GM18508 (cell line): Measurements from ENCODE around the gene ARID2.

ENCODE experiments used
- ATAC-seq: cut with Tn5 transposase; IDR thresholded peaks from one replicate; pipeline ENCODE4 v1.9.1; 2021; ENCODE audit warnings: moderate number of reproducible peaks; ENCODE audit not compliant: insufficient read depth, unreplicated experiment

ARID2 gene

DNA sequence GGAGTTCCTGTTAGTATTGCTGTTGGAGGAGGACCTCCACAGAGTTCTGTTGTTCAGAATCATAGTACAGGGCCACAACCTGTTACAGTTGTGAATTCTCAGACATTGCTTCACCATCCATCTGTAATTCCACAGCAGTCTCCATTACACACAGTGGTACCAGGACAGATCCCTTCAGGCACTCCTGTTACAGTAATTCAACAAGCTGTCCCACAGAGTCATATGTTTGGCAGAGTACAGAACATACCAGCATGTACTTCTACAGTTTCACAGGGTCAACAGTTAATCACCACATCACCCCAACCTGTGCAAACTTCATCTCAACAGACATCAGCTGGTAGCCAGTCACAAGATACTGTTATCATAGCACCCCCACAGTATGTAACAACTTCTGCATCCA lies 120.8 kb downstream of the ARID2 start:
- ATAC-seq: no peak

DNA sequence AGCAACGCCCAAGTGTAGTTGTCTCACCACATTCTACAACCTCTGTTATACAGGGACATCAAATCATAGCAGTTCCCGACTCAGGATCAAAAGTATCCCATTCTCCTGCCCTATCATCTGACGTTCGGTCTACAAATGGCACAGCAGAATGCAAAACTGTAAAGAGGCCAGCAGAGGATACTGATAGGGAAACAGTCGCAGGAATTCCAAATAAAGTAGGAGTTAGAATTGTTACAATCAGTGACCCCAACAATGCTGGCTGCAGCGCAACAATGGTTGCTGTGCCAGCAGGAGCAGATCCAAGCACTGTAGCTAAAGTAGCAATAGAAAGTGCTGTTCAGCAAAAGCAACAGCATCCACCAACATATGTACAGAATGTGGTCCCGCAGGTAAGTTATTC lies 123.0 kb downstream of the ARID2 start:
- ATAC-seq: no peak

DNA sequence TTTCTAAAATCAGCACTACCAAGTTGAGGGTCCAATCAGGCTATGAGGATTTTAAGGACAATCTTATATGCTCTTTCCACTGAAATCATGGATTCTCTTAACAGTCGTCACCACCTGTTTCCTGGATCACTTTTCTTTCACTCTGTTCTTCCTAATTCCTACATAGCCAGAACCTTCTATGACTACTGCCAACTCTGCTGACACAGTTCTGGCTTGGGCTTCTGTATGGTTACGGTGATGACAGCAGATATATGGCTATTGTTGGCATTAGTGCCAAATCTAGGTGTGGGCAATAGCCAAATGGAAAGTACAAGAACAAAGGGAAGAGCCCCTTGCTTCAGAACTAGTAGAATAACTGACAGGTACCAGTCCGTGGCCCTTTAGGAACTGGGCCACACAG lies 124.0 kb downstream of the ARID2 start:
- ATAC-seq: no peak

DNA sequence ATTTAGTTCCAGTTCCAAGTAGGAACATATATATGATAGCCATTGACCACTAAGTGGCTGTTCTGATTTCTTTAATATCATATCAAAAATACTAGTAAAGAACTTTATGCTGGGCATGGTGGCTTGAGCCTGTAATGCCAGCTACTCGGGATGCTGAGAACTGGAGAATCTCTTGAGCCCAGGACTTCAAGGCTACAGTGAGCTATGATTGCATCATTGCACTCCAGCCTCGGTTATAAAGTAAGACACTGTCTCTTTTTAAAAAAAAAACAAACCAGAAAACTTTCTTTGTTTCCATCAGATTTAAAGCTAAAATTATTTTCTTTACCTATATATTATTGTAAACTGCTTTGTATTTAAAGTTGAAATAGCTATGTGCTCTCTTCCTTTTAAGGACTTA lies 133.8 kb downstream of the ARID2 start:
- ATAC-seq: no peak

DNA sequence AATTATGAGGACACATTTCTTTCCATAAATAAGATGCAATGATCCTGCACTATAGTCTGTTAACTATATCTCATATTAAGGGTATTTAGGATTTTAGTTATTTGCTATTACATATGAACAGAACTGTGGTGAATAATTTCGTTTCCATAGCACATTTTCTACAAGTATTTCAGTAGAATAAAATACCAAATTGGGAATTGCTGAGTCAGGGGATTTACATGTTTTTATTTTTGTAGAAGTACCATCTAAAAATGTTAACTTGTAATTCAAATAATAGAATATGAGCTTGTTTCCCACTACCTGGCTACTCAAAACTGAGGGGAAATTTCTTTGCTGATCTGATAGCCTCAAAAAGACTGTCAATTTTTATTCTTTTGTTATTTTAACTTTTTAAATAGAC lies 136.8 kb downstream of the ARID2 start:
- ATAC-seq: no peak

DNA sequence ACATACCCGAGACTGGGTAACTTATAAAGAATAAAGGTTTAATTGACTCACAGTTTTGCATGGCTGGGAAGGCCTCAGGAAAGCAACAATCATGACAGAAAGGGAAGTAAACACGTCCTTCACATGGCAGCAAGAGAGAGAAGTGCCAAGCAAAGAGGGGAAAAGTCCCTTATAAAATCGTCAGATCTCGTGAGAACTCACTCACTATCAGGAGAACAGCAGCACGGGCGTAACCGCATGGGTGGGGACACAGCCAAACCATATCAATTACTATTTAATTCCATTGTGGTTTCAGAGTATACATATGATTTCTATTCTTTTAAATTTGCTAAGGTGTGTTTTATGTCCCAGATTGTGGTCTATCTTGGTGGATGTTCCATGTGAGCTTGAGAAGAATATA lies 142.9 kb downstream of the ARID2 start:
- no peak for ATAC-seq

DNA sequence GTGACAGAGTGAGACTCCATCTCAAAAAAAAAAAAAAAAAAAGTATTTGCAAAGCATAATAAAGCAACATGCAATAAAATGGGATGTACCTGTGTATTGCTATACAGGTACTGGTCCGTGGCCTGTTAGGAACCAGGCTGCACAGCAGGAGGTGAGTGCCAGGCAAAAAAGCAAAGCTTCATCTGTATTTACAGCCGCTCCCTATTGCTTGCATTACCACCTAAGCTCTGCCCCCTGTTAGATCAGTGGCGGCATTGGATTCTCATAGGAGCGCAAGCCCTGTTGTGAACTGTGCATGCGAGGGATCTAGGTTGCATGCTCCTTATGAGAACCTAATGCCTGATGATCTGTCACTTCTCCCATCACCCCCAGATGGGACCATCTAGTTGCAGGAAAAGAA lies 147.6 kb downstream of the ARID2 start:
- ATAC-seq: no peak

DNA sequence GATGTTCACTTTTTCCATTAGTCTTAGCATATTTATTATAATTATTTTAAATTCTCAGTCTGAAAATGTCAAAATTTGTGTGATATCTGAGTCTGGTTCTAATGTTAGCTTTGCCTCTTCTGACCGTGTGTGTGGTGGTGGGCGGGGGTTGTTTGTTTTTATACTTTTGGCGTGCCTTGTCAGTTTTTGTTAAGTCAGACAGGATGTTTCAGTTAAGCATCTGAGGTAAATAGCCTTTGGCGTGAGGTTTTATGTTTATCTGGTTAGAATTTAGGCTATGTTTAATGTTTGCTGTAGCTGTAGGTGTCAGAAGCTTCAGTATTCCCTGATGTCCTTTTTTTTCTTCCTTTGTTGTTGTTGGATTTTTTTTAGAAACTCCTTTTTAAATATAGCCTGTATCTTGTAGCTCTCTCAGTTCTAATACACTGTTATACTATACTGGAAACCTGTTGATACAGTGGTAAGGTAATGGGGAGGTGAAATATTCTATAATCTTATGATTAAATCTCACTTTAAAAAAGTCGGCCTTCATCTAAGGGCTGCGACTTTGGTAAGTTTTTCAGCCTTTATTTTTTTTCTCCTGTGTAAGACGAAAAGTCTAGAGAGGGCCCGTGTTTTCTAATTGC lies 149.2 kb downstream of the ARID2 start:
- no peak for ATAC-seq

DNA sequence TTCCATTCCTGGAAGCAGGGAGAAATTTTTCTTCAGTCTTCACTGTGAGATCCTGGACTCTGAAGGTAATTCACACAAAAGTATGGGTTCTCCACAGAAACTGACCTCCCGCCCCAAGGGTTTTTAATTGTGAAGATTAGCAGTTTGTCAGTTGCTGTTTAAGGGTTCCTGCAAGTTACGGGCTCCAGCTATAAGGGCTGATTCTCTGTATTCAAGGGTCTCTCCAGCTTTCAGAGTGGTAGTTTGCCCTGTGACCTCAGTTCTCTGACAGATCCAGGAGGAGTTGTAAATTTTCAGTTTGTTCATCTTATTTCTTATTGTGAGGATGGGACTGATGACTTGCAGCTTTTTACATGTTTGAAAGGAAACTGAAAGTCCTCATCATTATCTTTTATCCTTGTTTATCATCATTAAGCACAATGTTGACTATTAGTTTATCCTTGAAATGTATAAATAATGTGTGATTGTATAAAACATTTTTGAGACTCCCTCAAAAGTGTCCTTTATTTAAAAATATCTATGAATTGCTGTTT lies 149.9 kb downstream of the ARID2 start:
- no peak for ATAC-seq

DNA sequence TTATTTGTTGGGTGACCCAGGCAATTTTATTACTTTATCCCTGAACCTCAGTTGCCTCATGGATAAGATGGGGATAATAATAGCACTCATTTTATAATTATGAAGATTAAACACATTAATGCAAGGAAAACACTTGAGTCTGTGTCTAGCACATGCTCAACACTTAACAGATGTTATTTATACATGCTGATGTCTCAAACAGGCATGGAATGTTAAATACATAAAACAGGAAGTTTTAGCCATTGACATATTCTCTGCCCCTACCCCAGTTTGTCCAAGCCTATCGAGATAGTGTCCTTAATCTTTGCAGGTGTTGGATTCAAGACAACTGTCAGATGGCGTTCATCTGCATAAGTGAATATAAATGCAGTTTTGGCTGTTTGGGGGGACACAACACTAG lies 151.0 kb downstream of the ARID2 start:
- no peak for ATAC-seq

DNA sequence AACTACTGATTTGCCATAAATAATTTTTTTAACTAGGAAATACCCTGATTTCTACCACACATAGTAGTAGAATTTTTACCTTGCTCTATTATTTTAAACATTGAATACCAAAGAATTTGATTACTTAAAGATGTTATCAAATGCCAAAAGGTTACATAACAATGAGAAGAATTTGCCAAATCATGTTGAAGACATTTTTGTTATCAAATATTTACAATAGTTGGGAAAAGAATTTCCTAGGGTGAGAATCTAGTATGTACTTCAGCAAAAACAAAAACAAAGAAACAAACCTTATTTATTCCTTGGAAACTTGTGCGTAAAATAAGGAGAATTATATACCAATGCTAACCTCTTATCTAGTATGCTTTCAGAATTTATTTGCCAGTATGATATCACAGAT lies 153.7 kb downstream of the ARID2 start:
- ATAC-seq: no peak

DNA sequence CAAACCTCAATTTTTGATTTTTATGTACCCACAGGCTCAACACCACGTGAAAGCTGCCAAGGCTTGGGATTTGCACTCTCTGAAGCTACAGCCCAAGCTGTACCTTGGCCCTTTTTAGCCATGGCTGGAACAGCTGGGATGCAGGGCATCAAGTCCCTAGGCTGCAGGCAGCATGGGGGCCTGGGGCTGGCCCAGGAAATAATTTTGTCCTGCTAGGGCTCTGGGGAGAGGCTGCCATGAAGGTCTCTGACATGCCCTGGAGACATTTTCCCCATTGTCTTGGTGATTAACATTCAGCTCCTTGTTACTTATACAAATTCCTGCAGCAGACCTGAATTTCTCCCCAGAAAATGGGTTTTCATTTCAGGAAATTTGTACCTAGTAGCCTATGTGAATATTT lies 157.2 kb downstream of the ARID2 start:
- no peak for ATAC-seq

DNA sequence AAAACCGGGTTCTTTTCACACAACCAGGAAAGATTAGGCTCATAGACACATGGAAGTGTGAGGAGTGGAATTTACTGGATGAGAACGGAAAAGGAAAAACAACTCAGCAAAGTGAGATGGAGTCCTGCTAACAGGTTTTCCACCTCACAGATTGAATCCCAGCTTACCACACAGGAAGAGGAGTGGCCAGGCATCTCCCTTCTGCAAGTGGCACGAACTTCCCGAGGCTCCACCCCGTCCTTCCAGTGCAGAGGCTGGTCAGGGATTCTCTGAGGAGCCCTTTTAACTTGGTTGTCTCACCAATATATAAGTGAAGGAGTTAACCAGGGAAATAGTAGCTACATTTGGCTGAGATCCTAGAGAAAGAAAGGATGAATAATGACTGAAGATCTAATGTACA lies 158.0 kb downstream of the ARID2 start:
- no peak for ATAC-seq

DNA sequence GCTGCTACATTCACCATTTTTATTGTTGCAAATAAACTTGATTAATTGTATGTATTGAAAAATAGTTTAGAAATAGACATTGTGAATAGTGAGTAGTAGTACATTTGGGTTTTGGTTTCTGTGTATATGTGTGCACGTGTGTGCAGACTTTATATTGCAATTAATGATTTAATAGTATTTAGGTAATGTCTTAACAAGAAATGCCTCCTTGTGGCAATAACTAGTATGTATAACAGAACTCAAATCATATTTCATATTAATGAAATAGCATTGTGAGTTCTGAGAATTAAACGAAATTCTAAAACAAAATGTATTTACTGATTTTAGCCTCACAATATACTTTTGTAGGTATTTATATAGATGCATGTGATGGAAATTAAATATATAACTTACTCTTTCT lies 160.8 kb downstream of the ARID2 start:
- ATAC-seq: no peak

DNA sequence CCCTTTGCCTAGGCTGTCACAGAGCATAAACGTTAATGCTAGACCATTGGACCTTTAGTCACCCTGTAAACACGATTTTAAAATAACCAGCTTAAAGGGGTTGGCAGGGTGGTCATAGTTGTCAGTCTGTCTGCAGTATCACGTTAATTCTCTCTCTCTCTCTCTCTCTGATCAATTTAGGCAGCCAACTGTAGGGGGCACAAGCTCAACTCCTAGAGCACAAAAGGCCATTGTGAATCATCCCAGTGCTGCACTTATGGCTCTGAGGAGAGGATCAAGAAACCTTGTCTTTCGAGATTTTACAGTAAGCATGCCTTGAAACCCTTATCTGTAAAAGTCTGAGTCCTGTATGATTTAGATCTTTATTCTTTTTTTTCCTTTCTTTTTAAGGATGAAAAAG lies 163.7 kb downstream of the ARID2 start:
- ATAC-seq: no peak

DNA sequence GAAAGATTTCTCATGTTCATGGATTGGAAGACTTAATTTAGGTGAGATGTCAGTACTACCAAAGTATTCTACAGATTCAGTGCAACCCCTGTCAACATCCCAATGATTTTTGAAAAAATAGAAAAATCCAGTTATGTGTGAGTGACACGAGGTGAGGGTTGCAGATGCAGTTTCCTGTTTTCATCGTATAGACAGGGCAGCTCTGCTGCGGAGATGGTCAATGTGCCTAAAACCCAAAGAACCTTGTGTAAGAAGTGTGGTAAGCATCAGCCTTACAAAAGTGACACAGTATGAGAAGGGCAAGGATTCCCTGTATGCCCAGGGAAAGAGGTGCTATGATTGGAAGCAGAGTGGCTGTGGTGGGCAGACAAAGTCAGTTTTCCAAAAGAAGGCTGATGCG lies 166.5 kb downstream of the ARID2 start:
- ATAC-seq: no peak

DNA sequence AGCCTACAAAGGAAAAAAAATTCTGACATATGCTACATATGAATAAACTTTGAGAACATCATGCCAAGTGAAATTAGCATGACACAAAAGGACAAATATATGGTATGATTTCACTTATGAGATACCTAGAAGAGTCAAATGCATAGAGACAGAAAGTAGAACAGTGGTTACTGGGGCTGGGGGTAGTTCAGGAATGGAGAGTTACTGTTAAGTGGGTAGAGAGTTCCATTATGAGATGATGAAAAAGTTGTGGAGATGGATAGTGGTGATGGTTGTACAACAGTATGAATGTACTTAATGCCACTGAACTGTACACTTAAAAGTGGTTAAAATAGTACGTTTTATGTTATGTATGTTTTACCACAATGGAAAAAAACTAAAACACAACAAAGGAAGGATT lies 168.6 kb downstream of the ARID2 start:
- no peak for ATAC-seq

DNA sequence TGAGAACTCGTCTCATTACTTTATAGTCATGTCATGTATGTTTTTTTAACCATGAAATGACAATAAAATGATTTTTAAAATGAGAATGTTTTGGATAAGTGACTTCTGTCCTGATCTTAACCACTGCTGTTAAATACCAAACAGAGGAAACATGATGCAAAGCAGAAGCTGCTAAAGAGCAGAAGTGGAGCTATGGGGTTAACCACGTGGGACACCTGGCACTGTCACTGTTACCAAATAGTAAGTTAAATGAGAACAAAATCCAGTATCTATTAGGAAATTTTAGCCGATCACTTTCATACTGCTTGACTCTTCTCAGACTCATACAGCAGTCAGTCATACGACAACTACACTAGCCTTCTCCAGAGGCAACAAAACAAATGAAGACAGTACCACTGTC lies 178.4 kb downstream of the ARID2 start:
- ATAC-seq: peak; percentile 79

DNA sequence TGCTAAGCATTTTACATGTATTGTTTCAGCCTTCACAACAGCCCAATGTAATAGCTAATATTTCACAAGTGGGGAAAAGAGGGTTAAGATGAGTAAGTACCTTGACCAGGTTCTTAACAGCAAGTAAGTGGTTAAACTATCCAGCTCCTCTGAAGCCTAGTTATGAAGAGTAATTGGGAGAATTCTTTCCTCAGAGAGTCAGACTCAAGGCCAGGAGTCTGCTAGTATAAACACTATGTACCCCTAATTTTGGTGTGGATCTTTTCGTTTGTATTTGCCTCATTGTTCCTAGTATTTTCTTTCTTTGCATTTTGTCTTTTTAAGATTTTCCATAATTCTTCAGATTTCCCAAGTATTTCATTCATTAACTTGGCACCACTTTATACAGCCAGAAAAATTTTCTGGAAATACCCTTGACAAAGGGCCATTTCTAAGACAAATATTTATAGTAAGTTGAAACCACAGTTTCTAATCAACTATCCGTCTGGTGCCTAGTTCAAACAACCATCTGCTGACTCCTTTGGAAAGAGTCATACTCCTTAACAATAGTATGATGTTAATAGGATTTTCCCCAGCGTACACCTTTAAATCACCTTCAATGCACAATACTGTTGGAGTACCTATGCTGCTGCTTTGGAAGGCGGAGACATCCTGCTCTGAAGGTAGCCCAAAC lies 179.7 kb downstream of the ARID2 start:
- no peak for ATAC-seq

DNA sequence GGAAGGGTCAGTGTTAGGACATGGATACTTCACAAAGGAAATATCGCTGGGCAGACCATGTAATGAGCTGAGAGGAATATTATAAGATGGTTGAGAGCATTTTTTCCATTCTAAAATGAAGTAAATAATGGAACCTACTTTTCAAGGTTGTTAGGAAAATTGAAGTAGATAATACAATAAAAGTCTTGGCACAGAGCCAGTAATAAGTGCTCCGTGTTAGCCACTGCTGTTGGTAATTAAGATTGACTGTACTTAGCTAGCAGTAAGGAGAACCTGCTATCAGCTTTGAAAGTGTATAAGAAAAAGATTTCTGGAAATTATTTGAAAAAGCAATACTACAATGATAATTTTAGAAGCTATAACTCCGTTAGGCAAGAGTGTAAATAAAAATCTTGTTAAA lies 183.3 kb downstream of the ARID2 start:
- no peak for ATAC-seq

DNA sequence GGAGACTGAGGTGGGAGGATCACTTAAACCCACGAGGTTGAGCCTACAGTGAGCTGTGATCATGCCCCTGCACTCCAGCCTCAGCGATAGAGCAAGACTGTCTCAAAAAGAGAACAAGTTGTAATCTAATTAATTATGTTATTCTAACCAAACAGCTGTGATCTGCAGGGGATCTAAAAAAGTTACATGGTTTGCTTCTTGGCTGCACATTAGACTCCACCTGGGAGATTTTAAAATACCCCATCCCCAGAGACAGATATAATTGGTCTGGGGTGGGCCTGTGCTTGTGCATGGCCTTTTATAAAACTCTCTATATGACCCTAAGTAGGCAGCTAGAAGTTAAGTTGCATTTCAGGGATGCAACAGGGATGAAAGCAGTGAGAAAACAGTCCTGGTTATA lies 184.1 kb downstream of the ARID2 start:
- no peak for ATAC-seq

DNA sequence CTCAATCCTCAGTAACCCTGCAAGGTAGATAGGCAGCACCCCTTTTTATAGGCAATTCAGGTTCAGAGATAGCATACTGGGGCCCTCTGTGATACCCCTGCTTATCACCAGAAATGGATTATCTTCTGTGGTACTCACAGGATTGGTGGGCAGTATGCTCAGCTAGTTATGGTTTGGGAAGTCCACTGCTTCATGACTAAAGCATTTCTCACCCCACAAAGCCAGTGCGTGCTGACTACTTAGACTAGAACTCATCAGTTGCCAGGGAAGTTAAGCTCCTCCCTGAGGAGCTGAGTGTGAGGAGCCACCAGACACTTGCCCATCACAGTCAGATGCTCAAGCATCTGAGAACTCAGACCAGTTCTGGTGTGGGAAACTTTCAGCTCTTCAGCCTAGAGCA lies 184.6 kb downstream of the ARID2 start:
- ATAC-seq: no peak
